BE2C (cell line): Measurements from ENCODE around the gene CLIC3.

Experiments used
- DNase-seq: peaks from one replicate; pipeline ENCODE4 v3.0.0-alpha.2; 2020
- H3K27me3 ChIP-seq: fragments of 250-450 bp; sonication (Bioruptor Pico); 2 replicates; pipeline ENCODE4 v1.5.1; 2020; ENCODE audit warnings: mild to moderate bottlenecking
- H3K36me3 ChIP-seq: fragments of 250-450 bp; sonication (Bioruptor Pico); 2 replicates; pipeline ENCODE4 v1.5.1; 2020; ENCODE audit warnings: mild to moderate bottlenecking
- H3K4me1 ChIP-seq: fragments of 250-450 bp; sonication (Bioruptor Pico); 2 replicates; pipeline ENCODE4 v1.5.1; 2020
- H3K4me3 ChIP-seq: 2 replicates; pipeline ENCODE4 v1.5.1; 2011; ENCODE audit warnings: low read depth, low read length
- H3K9me3 ChIP-seq: fragments of 250-450 bp; sonication (Bioruptor Pico); 2 replicates; pipeline ENCODE4 v1.5.1; 2020
- TF ChIP-seq, protein P1 (sequence below): IDR thresholded peaks from 2 replicates; pipeline ENCODE4 v1.5.1; 2012; ENCODE audit warnings: mild to moderate bottlenecking, low read depth, low read length

The CLIC3 gene

DNA sequence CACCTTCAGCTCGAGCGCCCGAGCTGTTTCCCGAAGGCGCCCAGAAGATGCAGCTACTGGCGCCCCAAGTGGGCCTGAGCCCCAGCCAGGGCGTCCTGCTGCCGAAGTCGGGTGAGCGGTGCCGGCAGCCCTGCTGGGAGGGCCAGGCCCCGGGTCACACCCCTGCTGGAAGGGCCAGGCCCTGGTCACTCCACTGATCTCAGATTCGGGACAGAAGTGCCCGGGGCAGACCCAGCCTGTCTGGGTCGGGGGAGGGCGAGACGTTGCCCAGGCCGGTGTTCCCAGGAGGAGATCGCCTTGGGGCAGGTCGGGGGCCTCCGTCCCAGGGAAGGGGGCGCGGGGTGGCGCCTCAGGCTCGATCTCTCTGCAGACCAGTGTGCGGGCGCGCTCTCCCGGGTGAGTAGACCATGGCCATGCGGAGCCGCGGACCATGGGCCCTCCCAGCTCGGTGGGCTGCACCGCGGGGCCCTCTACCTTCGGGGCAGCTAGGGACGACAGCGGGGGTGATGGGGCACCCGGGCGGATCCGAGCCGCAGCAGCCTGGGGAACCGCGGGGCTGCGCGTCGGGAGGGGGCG lies 11.3 kb downstream of the CLIC3 start:
- no peak for DNase-seq
- Histone ChIP-seq H3K4me1 (peaks cover 24% of the 10 kb centered on the region), H3K4me3 (no peak overlapping the region), H3K36me3 (no peaks in the 10 kb centered on the region), H3K27me3 (no peaks in the 10 kb centered on the region), H3K9me3 (no peaks in the 10 kb centered on the region)
- TF ChIP-seq, protein P1, sequence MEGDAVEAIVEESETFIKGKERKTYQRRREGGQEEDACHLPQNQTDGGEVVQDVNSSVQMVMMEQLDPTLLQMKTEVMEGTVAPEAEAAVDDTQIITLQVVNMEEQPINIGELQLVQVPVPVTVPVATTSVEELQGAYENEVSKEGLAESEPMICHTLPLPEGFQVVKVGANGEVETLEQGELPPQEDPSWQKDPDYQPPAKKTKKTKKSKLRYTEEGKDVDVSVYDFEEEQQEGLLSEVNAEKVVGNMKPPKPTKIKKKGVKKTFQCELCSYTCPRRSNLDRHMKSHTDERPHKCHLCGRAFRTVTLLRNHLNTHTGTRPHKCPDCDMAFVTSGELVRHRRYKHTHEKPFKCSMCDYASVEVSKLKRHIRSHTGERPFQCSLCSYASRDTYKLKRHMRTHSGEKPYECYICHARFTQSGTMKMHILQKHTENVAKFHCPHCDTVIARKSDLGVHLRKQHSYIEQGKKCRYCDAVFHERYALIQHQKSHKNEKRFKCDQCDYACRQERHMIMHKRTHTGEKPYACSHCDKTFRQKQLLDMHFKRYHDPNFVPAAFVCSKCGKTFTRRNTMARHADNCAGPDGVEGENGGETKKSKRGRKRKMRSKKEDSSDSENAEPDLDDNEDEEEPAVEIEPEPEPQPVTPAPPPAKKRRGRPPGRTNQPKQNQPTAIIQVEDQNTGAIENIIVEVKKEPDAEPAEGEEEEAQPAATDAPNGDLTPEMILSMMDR = no peak

DNA sequence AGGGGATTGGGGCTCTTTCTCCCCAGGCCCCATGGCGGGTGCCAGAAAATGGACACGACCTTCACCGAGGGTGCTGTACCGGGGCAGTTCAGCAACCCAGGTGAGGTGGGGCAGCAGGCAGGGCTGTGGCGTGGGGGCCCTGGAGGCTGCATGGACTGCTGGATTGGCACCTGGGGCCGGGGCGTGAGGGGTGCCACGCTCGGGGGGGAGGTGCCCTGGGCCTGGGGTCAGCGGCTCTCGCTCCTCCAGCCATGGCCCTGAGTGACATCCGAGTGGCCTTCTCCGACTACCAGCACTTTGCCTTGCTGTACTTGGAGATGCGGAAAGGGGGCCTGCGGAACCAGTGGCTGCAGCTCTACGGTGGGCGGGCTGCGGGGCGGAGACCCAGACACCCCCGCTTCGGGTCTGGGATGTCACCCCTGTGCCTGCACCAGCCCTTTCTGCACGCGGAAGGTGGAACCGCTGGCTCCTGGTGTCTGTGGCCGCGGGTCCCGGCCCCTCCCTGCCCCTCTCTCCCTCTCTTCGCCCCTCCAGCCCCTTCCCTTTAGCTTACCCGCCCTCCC lies 11.8 kb downstream of the CLIC3 start:
- Histone ChIP-seq H3K4me3 (no peak overlapping the region), H3K9me3 (no peaks in the 10 kb centered on the region), H3K27me3 (no peaks in the 10 kb centered on the region), H3K4me1 (peaks cover 24% of the 10 kb centered on the region), H3K36me3 (no peaks in the 10 kb centered on the region)
- no peak for DNase-seq
- TF ChIP-seq, protein P1 = no peak

DNA sequence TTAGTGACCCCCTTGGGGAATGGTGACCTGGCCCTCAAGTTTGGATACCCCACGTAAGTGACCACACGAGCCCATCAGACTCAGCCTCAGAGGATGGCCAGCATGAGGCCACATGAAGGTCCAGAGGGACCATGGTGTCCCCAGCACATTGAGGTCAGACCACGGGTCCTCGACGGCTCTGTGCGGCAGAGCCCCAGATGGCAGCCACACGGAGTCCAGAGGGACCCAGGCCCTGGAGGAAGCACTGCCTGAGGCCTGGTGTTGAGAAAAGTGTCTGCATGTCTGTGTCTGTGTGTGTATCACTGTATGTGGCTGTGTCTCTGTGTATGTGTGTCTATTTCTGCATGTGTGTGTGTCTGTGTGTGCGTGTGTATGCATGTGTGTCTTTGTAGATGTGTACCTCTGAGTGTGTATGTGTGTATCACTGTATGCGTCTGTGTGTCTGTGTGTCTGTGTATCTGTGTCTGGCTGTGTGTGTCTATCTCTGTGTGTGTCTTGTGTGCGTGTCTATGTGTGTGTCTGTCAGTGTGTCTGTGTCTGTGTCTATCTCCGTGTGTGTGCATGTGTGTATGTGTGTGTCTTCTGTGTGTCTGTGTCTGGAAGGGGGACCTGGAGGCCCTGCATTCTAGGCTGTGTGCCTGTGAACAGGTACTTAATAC lies 12.6 kb downstream of the CLIC3 start:
- DNase-seq = no peak
- H3K27me3 ChIP-seq = no peaks in the 10 kb centered on the region
- H3K9me3 ChIP-seq = no peaks in the 10 kb centered on the region
- H3K36me3 ChIP-seq = no peaks in the 10 kb centered on the region
- TF ChIP-seq, protein P1 = no peak
- peaks cover 24% of the 10 kb centered on the region for H3K4me1 ChIP-seq
- no peak overlapping the region for H3K4me3 ChIP-seq

DNA sequence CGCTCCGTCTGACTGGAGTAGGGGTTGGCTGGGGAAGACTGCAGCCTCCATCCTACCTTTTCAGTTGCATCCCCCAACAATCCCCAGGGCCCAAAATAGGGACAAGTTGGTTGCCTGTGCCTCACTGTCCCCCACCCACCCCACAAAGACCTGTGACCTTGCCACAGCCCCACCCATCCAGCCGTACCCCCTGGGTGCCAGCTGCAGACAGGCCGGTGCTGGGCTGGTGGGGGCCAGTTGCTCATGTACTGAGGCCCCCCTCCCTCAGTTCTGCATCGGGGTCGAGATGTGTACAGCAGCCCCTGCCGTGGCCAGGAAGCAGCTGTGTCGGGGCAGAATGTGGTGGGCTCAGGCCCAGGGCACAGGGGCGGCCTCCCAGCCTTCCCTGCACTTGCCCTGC lies 13.2 kb downstream of the CLIC3 start:
- H3K36me3 ChIP-seq = no peaks in the 10 kb centered on the region
- no peak overlapping the region for H3K4me3 ChIP-seq
- H3K27me3 ChIP-seq = no peaks in the 10 kb centered on the region
- TF ChIP-seq, protein P1 = no peak
- DNase-seq = no peak
- H3K9me3 ChIP-seq = no peaks in the 10 kb centered on the region
- peaks cover 24% of the 10 kb centered on the region for H3K4me1 ChIP-seq

DNA sequence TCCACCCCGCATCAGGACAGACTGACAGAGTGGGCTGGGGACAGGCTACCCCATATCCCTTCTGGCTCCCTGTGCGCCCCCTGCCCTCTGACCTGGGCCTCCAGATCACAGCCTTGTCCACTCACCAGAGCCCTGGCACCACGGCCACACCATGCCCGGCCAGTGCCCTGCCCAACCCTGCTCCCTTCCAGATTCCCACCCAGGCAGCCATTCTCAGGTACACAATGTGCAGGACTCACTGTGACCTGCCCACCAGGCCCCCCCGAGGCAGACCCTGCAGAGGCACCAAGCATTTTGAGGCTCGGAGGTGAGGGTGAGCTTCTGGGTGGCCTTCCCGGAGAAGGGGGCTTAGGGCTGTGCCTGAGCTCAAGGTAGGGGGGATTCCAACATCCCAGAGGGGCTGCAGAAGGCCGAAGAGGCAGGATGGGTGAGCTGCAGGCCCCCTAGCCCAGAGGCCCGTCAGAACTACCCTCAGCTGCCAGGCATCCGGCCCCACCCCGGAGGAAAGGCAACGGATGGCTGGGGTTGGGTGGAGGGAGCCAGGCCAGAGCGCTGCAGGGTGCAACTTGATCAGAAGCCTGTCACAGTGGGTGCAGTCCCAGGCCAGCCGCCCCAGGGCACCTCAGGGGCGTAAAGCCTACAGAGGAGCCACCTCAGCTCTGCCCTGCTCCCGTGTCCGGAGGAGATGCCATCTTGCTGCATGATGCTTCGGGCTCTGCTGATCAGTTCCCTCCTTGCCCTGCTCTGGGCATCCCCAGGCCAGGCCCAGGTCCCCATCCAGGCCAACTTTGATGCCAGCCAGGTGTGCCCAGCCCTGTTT lies 13.9 kb downstream of the CLIC3 start, which contains the start of gene LCNL1:
LCNL1 (plus strand) TSS at position 762 of the 820 bp plus-strand sequence. CDS start 594 bp downstream, outside the sequence.
- H3K27me3 ChIP-seq = no peaks in the 10 kb centered on the region
- no peak within 1 kb of the TSS for H3K4me3 ChIP-seq
- H3K36me3 ChIP-seq = no peaks in the 10 kb centered on the region
- no peak for DNase-seq
- H3K4me1 ChIP-seq = peaks cover 24% of the 10 kb centered on the region
- TF ChIP-seq, protein P1 = no peak
- no peaks in the 10 kb centered on the region for H3K9me3 ChIP-seq
